ENCODE data around the gene C2orf72. TPM values are rescaled to one million over a fixed set of nuclear protein-coding genes. Genes with fewer than 3 reads are reported as not detected.

Gene C2orf72
- total RNA-seq (under 1 TPM in 5 of 9 donors, not detected in 4; 0.07 to 0.20 (median 0.08) TPM), polyA plus RNA-seq (under 1 TPM in 1 of 2 donors, not detected in 1; 0.15 TPM)
- long read RNA-seq, donor 1: 0 reads
- long read RNA-seq, donor 2: 0 reads
- long read RNA-seq, donor 3: 0 reads

DNA sequence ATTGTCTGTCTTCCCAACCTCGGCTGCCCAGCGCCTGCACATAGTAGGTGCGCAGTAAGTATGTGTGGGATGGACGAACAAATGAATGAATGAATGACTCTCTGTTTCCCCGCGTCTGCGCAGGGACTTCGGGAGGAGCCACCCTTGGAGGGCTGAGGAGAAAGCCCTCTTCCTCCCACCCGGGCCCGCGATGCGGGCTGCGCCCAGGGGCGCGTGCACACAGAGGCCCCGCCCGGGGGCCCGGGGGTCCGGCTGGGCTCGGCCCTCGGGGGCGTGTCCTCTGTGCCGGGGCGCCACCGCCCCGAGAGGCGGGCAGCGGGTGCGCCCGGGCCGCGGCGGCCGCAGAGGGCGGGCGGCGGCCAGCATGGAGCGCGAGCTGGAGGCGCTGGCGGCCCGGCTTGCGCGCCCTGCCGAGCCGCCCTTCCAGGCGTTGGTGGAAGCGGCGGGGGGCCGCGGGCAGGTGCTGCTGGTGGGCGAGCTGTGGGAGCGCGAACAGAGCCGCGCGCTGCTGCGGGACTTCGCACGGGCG is at the start of gene C2orf72:
Gene C2orf72, plus strand, starts transcription at position 322 of the 529 bp plus-strand sequence. Its CDS starts 43 bp downstream, at position 365.
- intact Hi-C loops (cut with DNase I): no loop called here
- H3K27me3 ChIP-seq: peaks cover 8 to 81% (median 48%) of the 10 kb centered on the region in 9 donors
- no peak for TF ChIP-seq POLR2A (IDR thresholded peaks at IDR 0.05)
- TF ChIP-seq, protein P1, sequence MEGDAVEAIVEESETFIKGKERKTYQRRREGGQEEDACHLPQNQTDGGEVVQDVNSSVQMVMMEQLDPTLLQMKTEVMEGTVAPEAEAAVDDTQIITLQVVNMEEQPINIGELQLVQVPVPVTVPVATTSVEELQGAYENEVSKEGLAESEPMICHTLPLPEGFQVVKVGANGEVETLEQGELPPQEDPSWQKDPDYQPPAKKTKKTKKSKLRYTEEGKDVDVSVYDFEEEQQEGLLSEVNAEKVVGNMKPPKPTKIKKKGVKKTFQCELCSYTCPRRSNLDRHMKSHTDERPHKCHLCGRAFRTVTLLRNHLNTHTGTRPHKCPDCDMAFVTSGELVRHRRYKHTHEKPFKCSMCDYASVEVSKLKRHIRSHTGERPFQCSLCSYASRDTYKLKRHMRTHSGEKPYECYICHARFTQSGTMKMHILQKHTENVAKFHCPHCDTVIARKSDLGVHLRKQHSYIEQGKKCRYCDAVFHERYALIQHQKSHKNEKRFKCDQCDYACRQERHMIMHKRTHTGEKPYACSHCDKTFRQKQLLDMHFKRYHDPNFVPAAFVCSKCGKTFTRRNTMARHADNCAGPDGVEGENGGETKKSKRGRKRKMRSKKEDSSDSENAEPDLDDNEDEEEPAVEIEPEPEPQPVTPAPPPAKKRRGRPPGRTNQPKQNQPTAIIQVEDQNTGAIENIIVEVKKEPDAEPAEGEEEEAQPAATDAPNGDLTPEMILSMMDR (IDR thresholded peaks at IDR 0.05): no peak

DNA sequence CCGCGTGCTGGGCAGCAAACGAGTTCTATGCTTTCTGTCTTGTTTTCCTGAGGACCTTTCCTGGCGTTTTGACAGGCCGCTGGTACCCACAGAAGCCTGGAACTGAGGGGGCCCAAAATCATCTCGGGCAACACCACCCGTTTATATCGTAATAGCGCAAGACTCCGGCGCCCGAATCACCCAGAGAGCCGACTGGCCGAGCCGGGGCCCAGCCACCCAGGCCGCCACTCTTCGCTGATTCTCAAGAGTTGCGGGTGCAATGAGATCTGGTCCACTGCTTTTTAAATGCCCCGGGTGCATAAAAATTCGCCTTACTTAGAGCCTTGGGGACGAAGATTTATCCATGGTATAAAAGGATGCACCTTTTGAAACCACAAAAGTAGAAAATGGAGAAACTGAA is 47.6 kb upstream of the C2orf72 start:
- ATAC-seq: no peak
- peaks cover 7 to 61% (median 33%) of the 10 kb centered on the region in 9 donors for H3K27me3 ChIP-seq
- intact Hi-C loops (cut with DNase I): loop anchor here in 4 of 10 donors (5.0 to 10.0 kb wide), 3 partner anchors 77 to 142 kb away; no protein-coding TSS in a partner anchor
- no peak overlapping the region for H3K4me3 ChIP-seq
- TF ChIP-seq, protein P1 (IDR thresholded peaks at IDR 0.05): no peak
- TF ChIP-seq POLR2A (IDR thresholded peaks at IDR 0.05): no peak
- H3K27ac ChIP-seq: no peak overlapping the region
- WGBS, 4 donors: 91 to 94% (median 93%) methylated on average over 21 of the region's 21 CpGs
- H3K4me1 ChIP-seq: peaks cover 0 to 5% (median 4%) of the 10 kb centered on the region in 12 donors
- H3K9me3 ChIP-seq: no peaks in the 10 kb centered on the region
- DNase-seq: no peak
- no peaks in the 10 kb centered on the region for H3K36me3 ChIP-seq

More for the DNA sequence above, at the start of gene C2orf72:
- WGBS, 4 donors: 1 to 2% (median 1%) methylated on average over 23 to 61 of the region's 61 CpGs
- Histone ChIP-seq H3K4me3 (peak within 1 kb of the TSS in 7 of 12 donors; percentile 12 to 44 (median 25)), H3K36me3 (no peaks in the 10 kb centered on the region), H3K4me1 (peaks cover 0 to 15% (median 0%) of the 10 kb centered on the region in 12 donors), H3K9me3 (no peaks in the 10 kb centered on the region), H3K27ac (no peak within 1 kb of the TSS)
- DNase-seq: no peak
- peak in 1 of 4 donors; percentile 45 for ATAC-seq

DNA sequence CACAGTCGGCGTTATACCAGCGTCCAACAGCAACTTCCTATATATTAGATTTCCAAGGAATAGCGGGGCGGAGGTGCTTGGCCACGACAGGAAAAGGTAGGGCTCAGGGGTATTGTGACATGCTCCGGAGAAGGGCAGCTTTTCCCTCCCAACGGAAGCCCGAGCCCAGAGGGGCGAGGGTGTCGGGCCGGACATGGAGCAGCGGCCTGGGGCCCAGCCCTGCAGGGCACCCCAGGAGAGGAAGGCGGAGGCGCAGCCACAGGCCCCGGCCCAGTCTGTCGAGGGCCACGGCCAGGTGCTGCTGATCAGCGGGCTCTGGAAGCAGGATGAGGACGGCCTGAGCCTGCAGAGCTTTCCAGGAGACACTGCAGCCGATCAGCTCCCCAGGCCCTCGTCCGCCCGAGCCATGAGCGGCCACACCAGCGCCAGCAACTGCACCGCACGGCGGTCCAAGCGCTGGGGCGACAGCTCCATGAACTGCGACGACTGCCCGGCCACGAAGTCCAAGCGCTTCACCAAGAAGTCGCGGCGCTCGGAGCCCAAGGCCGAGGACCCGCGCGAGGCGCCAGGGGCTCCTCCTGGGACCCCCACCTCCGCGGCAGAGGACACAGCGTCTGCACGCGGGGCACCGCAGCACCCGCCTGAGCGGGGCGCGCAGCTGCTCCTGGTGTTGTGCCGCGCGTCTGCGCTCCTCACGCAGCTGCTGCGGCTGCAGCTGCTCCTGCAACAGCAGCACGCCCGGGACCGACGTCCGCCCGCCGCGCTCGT is 47.0 kb upstream of the C2orf72 start:
- TF ChIP-seq, protein P1 (IDR thresholded peaks at IDR 0.05): no peak
- no peak for TF ChIP-seq POLR2A (IDR thresholded peaks at IDR 0.05)
- DNase-seq (no peak), ATAC-seq (no peak)
- intact Hi-C loops (cut with DNase I): no loop called here
- Histone ChIP-seq H3K27me3 (peaks cover 7 to 66% (median 33%) of the 10 kb centered on the region in 9 donors), H3K27ac (no peak overlapping the region), H3K4me3 (no peak overlapping the region), H3K36me3 (no peaks in the 10 kb centered on the region), H3K4me1 (peaks cover 0 to 5% (median 4%) of the 10 kb centered on the region in 12 donors), H3K9me3 (no peaks in the 10 kb centered on the region)
- WGBS, 4 donors: 39 to 53% (median 48%) methylated on average over 24 to 70 of the region's 70 CpGs

DNA sequence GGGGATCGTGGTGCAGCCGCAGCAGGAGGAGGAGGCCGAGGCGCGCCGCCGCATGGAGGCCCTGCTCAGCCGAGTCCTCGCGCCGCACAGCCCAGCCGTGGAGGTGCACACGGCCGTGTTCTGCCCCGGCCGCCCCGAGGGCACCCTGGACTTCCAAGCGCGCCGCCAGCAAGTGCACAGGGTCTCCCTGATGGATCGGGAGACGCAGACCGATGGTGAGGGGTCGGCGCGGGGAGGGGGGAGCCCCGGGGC is 46.5 kb upstream of the C2orf72 start:
- no peak for ATAC-seq
- H3K27me3 ChIP-seq: peaks cover 7 to 71% (median 33%) of the 10 kb centered on the region in 9 donors
- no peaks in the 10 kb centered on the region for H3K36me3 ChIP-seq
- 26 to 53% (median 47%) methylated on average over 9 to 27 of the region's 27 CpGs for WGBS, 4 donors
- no peak for DNase-seq
- TF ChIP-seq, protein P1 (IDR thresholded peaks at IDR 0.05): no peak
- TF ChIP-seq POLR2A (IDR thresholded peaks at IDR 0.05): no peak
- intact Hi-C loops (cut with DNase I): no loop called here
- H3K27ac ChIP-seq: no peak overlapping the region
- H3K4me3 ChIP-seq: no peak overlapping the region
- H3K4me1 ChIP-seq: peaks cover 0 to 5% (median 4%) of the 10 kb centered on the region in 12 donors
- no peaks in the 10 kb centered on the region for H3K9me3 ChIP-seq

All from heart left ventricle (tissue), 16 donors.